Putamen (tissue), 1 donor: ENCODE data around the gene STAB2.

Source experiments
- DNase-seq: peaks from one replicate; pipeline ENCODE4 v3.0.0-alpha.2; 2016; ENCODE audit warnings: low spot score

The STAB2 gene

DNA sequence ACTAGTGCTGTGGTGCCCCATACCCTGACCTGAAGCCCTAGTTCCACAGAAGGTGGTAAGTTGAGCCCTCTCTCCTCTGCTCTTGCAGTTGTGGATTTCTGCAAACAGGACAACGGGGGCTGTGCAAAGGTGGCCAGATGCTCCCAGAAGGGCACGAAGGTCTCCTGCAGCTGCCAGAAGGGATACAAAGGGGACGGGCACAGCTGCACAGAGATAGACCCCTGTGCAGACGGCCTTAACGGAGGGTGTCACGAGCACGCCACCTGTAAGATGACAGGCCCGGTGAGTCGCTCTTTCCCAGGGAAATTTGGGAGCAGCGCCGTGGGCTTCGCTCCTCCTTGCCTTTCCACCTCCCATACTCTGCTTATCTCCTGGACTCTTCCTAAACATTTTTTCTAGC lies 161.8 kb downstream of the STAB2 start:
- no peak for DNase-seq

DNA sequence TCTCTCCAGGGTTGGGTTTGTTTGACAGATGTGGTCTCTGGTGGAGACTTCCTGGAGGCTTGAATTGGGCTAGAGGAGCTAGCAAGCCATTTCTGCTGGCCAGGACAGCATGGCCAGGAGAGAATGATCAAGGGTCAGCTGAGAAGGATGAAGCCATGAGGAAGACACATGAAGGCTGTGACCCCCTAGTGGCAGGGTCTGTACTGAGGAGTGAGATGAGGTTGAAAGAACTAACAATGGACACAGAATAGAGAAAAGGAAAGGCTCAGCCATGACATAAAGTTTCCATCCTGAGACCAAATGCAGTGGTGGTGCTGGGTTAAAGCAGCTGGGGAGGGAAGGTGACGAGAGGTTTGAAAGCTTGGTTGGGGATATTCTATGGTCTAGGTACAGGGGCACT lies 164.1 kb downstream of the STAB2 start:
- DNase-seq, result no peak

DNA sequence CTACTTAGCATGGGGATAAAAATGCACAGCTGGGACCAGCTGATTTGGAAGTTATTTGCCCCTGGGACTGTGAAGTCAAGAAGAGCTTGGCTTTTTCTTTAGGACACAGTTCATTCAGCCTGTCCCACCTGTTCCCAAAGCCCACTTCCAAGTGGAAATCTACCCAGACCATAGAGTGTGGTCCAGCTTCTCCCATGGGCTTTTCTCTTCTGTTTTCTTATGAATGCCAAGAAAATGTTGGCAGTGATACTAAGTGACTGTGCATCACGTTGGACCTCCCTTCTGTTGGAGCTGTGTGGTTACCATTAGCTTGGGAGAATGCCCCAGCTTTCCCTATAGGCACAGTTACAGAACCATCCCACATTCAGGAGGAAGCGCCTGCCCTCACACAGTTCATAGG lies 164.5 kb downstream of the STAB2 start:
- DNase-seq, result no peak

DNA sequence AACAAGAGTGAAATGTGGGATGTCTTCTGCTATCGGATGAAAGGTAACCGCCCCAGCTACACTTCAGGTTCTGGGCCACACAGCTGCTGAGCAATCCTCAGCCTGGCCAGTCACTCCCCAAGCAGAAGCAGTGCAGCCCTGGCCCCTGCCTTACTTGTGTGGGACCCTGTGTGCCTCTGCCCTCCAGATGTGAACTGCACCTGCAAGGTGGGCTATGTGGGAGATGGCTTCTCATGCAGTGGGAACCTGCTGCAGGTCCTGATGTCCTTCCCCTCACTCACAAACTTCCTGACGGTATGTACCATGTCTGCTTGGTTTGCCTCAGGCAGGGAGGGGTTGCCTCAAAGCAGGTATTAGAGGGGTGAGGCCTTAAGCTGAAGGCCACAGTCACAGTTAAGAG lies 168.4 kb downstream of the STAB2 start:
- no peak for DNase-seq

DNA sequence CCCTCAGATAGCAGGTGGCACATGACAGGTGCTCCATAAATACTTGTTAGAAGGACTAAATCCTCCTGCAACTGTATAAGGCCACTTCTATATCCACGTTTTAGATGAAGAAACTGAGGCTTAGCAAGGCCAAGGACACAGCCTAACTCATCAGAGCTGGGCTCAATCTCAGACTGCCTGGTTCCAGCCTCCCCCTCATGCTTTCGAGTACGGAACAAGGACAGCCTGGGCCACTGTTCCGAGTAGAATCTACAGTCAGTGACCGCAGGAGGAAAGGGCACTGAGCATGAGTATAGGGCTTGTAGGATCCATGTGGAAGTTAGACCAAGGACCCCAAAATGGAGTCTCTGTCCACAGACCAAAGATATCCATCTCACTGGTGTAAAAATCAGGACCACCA lies 169.4 kb downstream of the STAB2 start:
- DNase-seq, result no peak

DNA sequence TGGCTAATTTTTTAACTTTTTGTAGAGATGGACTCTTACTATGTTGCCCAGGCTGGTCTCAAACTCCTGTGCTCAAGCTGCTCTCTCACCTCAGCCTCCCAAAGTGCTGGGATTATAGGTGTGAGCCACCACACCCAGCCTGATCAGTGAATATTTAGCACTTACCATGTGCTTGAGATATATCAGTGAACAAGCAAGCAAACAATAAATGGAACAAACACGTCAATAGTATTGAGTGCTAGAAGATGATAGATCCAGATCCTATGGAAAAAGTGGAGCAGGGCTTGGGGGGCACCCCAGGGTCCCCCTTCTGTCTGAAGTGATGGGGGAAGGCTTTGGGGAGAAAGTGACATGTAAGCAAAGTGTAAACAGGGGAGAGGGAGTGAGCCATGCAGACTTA lies 170.2 kb downstream of the STAB2 start:
- no peak for DNase-seq

DNA sequence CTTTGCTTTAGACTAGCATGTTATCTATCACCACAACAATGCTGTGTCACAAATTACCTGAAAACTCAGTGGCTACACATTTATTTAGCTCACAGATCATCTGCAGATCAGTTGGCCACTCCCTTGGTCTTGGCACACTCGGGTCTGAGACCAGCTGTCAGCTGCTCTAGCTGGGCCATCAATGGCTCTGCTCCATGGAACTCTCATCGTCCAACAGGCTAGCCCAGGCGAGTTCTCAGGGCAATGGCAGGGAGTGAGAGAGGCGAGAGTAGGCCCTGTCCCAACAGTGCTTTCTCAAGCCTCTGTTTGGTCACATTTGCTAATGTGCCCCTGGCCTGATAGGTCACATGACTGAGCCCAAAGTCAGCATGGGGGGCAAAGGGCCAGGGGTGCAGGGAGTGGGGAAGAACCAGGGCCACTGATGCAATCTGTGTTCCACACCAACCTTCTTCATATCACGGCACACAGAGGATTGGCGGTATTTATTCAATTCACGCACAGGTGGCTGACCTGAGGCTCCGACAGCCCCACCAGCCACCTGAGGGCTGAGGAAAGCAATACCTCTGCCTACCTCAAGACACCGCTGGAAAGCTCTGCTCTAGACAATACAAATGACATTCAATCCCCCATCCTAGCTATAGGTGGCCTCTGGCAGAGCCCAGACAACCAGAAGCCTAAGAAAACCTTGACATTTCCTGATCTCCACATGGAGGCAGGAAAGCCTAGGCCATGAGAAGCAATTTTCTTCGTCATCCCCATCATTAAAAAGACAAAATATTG lies 171.4 kb downstream of the STAB2 start:
- DNase-seq, result no peak

DNA sequence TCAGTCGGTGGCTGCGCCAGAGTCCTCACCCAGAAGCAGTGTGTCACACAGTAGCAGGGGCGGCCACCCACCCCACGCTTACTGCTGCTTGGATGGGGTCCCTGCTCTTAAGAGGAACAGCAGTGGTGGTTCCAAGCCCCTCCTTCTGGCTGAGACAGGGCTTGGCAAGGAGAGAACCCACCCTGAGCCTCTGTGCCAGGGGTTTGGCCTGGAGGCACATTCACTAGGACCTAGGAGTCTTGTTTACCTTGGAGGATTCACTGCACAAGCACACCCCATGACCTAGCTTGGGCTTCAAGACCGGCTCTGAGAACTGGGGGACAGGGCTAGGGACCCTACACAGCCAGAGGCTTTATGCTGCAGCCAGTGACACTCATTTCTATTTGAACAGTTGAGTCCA lies 175.4 kb downstream of the STAB2 start:
- no peak for DNase-seq

DNA sequence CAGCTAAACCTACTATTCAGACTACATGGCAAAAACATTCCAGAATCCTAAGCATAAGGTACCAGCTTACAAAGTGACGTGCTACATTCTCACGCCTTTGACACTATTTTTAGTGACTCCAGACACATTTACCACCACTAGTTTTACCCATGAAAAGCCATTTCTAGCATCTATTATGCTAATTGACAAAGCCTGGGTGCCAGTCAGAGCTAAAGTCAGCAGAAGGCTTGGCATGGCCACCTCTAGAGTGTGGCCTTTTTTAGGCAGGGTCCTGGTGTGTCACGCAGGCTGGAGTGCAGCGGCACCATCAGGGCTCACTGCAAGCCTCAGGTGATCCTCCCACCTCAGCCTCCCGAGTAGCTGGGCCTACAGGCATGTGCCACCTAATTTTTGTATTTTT lies 178.2 kb downstream of the STAB2 start:
- no peak for DNase-seq

DNA sequence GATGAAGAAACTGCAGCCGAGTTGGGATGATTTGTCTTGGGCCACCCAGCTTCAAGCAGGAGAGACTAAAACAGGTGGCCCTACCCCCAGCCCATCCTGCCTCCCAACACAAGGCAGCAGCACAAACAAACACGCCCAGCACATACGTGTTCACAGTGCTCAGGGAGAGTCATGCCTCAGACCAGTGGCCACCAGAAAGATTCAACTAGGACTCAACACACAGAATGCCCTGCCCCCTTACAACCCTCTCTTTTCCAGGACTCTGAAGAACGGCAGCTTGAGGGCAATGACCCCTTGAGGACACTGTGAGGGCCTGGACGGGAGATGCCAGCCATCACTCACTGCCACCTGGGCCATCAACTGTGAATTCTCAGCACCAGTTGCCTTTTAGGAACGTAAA lies 179.0 kb downstream of the STAB2 start:
- DNase-seq, result no peak

DNA sequence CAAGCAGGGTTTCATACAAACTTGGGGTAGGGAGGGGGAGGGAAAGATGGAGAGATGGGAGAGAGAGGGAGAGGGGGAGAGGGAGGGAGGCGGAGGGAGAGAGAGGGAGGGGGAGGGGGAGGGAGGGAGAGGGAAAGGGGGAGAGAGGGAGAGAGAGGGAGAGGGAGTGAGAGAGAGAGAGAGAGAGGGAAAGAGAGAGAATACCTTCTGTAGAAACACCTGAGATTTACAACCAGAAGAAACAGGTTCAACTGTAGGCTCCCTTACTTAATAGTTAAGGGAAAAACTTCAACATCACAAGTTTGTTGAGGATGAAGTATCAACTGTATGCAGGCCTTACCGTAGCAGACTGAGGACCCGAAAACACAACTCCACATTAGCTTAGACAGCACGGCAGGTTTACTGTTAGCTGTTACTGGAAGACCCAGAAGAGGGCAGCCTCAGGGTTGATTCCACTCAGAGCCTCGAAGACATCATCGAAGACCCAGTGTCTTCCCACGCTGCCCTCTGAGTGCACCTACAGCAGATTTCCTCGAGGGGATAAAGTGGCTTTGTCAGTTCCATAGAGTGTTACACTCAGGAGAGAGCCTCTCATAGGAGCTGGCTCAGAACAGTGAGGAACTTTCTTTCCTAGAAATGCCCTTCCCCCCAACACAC lies 181.5 kb downstream of the STAB2 start:
- DNase-seq, result no peak

DNA sequence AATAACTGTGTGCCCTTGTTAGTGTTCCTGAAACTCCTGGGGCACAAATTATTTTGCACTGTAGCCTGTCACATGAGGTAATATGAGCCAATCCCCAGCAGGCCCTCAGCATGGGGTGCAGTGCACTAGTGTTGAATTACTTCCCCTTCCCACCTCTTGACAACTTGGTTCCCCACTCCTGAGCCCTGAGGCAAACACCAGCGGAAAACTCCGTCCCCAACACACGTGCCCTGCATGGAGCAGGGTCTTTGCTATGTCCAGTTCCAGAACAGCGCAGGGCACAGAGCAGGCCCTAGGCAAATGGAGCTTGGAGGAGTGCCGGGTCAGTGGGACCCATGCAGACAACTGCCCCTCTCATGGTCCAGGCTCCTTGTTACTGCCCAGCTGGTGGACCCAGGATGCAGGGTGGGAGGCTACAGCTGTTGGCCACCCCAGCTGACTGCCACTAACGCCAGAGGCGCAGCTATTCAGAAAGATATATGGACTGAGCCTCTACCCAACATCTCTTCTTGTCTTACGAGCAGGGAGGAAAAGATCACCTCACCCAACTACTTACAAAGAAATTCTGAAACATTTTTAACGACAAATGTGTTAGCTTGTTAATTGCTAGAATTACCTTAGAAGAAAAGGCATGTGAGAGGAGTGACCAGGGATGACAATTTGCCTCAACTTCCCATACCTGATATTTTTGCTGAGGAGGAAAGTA lies 182.3 kb downstream of the STAB2 start:
- no peak for DNase-seq

DNA sequence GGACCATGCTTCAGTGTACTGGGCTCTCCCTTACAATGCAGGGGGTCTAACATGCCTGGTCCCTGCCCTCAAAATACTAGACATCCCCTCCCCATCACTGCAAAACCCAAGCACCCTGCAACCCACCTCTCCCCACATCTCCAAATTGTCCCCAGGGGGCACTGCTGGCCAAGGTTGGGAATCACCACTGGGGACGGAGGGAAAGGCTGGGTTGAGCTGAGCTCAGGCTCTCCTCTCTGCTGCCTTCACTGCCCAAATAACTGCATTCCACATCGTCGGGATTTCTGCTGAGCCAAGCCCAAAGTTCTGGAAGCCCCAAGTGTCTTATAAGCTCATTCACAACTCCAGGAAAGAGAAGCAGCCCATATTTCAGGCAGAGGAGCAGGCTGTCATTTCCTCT lies 184.4 kb downstream of the STAB2 start:
- peak; percentile 19 for DNase-seq

DNA sequence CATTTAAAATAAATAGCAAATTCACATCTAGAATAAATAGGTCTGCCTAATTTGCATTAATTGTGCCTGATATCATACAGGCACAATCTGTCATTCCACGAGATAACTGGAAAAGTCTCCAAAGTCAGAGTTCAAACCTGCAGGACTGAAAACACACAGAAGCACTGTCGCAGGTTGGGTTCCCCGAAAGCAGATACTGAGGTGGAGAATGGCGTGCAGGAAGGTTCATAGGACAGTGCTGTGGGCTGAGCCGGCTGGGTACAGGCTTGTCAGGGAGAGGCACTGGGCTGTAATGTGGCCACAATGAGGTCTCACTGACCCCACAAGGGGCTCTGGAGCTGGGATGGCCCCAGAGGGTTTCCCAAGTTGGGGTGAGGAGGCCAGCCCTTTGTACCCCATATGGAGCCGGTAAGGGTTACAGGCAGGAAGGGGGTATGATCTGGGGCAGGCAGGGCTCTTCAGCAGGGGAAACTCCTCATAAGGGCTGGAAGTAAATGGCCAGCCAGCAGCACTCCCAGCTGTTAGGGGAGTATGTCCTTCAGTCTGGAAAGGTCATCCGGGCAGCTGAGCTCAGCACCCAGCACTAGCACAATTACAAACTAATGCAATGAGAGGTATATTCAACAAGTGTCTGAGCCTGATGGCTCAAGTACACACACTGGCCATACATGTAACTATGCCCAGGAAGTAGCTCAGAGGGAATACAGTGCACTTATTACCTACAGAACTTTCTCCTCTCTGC lies 185.5 kb downstream of the STAB2 start:
- DNase-seq, result no peak

DNA sequence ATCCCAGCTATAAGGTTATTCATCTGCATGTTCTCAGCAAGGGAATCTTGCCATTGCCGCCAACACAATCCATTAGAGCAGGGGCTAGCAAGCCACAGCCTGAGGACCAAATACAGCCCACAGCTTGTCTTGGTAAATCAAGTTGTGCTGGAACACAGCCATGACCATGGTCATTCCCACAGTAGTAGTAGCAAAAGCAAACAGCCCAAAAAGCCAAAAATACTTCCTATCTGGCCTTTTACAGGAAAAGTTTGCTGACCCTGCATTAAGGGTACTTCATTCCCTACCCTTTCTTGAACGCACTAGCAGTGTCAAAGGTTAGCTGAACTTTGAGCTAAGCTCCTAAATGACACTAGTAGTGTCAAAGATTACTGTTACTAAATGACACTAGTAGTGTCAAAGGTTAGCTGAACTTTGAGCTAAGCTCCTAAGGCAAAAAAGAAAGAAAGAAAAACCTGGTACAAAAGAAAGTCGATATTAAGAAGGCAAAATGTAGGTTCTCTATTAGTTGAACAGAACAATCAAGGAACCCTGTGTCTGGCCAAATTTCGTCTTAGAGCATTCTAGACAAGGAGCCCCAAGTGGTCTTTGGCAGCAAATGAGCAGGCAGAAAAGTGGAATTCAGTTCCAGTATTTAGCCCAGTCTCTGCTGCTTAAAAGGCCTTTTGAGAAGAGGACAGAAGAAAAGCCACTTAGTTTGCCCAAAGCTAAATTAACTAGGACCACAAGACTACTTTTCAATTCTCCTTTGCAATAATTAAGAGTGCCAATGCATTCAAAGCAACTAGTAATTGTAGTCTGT lies 186.2 kb downstream of the STAB2 start:
- DNase-seq, result peak; percentile 44

DNA sequence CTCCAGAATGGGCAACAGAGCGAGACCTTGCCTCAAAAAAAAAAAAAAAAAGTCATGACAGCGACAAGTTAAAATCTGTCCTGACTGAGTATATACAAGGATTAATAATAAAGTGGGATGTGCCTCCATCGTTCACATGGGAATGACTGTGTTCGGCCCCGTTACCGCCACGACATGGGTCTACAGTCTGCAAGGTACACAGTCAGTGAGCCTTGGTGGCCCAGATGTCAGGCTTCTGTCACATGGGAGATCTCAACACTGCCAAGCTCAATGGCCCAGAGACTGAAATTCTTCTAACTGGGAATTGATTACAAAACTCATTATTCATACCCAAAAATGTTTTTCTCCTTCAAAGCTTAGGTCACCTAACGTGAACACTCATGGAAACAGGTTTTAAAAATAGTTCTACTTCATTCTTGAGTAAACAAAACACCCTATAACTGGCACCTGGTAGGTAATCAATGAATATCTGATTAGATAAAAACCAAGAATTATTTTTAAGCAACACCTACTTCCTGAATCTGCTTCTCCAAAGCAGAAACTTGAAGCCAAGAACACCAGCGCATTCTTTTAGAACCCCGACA lies 188.0 kb downstream of the STAB2 start:
- DNase-seq, result no peak

DNA sequence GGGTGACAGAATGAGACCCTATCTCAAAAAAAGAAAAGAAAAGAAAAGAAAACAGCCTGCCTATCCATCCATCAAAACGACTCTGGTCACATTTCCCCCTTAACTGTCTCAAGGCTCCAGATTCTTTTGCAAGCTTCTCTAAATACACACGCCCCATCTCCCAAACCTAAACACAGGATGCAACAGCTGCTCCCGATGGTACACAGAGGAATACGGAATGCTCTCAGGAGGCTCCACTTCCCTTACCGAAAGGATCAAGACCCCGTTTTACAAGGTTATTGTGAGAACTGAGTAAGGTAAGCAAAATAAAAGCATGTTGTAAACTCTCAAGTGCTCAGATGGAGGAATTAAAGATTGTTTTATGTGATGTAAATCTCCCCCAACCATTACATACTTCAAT lies 191.7 kb downstream of the STAB2 start:
- DNase-seq, result no peak

DNA sequence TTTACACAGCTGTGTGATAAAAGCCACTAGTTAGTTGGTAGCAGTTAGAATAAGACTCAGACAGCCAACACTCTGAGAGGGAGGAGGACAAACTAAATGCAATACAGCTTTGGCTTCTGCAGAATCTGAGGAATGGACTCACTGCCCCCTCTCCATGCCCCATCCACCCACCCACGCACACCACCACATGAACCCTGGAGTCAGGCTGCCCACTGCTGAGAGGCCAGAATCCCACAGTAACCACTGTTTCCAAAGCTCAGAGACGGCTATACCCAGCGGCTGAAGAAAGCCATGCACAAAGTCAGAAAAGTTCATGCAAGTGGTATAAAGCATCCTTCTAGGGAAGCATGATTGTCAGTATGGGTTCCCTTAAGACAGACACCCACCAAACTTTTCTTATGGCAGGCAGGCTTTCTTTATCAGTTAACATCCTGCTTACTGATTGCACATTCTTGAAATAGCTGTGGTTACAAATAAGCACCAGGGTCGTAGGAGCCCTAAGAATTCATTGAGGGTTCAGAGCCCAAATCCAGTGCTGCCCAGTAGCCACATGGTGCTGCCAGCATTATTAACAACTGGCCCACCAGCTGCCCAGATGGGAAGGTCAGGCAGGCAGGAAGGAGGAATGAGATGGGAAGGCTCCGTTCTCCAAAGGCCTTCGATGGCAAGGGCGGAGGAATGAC lies 192.5 kb downstream of the STAB2 start:
- DNase-seq, result no peak

DNA sequence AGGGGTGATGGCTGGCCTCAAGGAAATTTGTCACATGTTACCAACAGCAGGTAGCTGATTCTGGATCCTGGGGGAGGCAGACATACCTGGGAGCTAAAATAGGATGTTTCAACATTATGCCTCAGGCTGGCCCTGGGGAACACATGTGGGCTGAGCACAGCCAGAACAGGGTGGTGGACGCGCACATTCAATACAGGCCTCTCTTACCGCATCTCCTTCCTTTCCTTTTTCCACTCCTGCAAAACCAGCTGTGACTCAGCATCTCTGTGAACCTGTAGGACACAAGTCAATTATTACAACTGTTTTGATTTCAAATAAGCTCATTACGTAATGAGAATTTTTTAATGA lies 193.0 kb downstream of the STAB2 start:
- DNase-seq, result no peak

DNA sequence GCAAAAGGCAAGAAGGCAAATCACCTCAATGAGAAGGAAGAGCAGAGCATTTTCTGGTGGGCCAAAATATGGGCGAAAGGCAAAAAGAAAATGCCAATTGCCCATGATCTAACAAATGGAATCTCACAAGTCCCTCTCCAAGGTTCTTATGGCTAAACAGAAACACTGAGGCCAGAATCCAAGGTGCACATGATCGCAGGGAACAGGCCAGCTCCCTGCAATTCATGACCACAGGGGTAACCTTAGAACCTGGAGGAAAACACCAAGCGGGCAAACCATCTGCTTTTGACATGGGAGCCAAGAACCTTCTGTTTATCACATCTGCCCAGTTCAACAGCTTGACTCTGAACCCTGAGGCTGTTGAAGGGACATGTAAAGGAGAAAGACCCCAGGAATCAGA lies 193.9 kb downstream of the STAB2 start:
- no peak for DNase-seq

DNA sequence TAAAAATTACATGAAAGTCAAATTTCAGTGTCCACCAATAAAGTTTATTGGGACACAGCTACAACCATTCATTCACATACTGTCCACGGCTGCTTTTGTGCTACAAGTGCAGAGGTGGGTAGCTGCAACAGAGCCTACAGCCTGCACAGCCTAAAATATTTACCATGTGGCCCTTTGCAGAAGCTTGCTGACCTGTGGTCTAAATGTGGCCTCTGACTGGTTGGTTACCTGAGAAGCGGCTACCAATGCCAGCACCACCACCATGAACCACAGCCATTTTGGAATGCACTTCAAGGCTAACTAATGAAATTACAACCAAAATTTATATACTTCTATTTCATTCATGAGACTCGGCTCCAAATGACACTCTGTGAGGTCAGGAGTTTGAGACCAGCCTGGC lies 195.3 kb downstream of the STAB2 start:
- no peak for DNase-seq
